GM19023 (cell line): Measurements from ENCODE around the gene BRIX1.
"Not testable (repeated sequence)": the region's sequence is repeated elsewhere in the genome, so short reads cannot be mapped to it uniquely, and the experiment has no call there.

Experiments
- ATAC-seq: cut with Tn5 transposase; IDR thresholded peaks from one replicate; pipeline ENCODE4 v1.9.1; 2021; ENCODE audit warnings: mild to moderate bottlenecking, moderate library complexity; ENCODE audit not compliant: unreplicated experiment

Gene BRIX1

GRCh38 chr5:34914671-34915138 lies 806 bp upstream of the BRIX1 start:
- peak; percentile 18 for ATAC-seq

GRCh38 chr5:34915856-34916192 lies 313 bp downstream of the BRIX1 start:
- ATAC-seq: peak; percentile 12

- no peak for ATAC-seq
These were observed 1.0 kb downstream of the BRIX1 start for GRCh38 chr5:34916518-34916917.

- no peak for ATAC-seq
These were observed 2.5 kb downstream of the BRIX1 start for GRCh38 chr5:34918025-34918424.

- ATAC-seq: no peak
These were observed 3.6 kb downstream of the BRIX1 start for GRCh38 chr5:34919077-34919476.

GRCh38 chr5:34923256-34923655 lies 7.7 kb downstream of the BRIX1 start:
- not testable (repeated sequence) for ATAC-seq

GRCh38 chr5:34923694-34924461 lies 8.4 kb downstream of the BRIX1 start:
- peak; percentile 75 for ATAC-seq

GRCh38 chr5:34924462-34924765 lies 8.9 kb downstream of the BRIX1 start:
- no peak for ATAC-seq

- no peak for ATAC-seq
These were observed 10.9 kb downstream of the BRIX1 start for GRCh38 chr5:34926318-34926888.

GRCh38 chr5:34927785-34928184 lies 12.3 kb downstream of the BRIX1 start:
- ATAC-seq: no peak

GRCh38 chr5:34928267-34928666 lies 12.8 kb downstream of the BRIX1 start:
- no peak for ATAC-seq

GRCh38 chr5:34929134-34929719 lies 13.7 kb downstream of the BRIX1 start, which contains the start of gene DNAJC21:
Gene DNAJC21, plus strand, starts transcription at chr5:34929559. Its CDS starts 261 bp downstream, at chr5:34929820.
- ATAC-seq: peak; percentile 89

GRCh38 chr5:34929720-34930461 lies 14.4 kb downstream of the BRIX1 start:
- peak; percentile 77 for ATAC-seq

GRCh38 chr5:34930462-34930844 lies 14.9 kb downstream of the BRIX1 start:
- no peak for ATAC-seq

GRCh38 chr5:34930870-34931269 lies 15.4 kb downstream of the BRIX1 start:
- no peak for ATAC-seq

- no peak for ATAC-seq
These were observed 17.4 kb downstream of the BRIX1 start for GRCh38 chr5:34932947-34933346.

GRCh38 chr5:34941936-34942335 lies 26.4 kb downstream of the BRIX1 start:
- ATAC-seq: no peak

- ATAC-seq: no peak
These were observed 28.5 kb downstream of the BRIX1 start for GRCh38 chr5:34944044-34944443.

GRCh38 chr5:34944460-34945047 lies 29.0 kb downstream of the BRIX1 start:
- no peak for ATAC-seq

- ATAC-seq: no peak
These were observed 41.8 kb downstream of the BRIX1 start for GRCh38 chr5:34957321-34957720.
